Spleen (tissue), 7 donors: Measurements from ENCODE around the gene MAU2.

ENCODE experiments used
- CTCF ChIP-seq, 11 experiments: fragments of 200-600 bp in 7 of 11; fragments of 450-650 bp in 4 of 11; sonication (generic) in 4 of 11; IDR thresholded peaks in 8 of 11; conservative IDR thresholded peaks in 3 of 11; 1 replicate in 7 of 11; 2 replicates in 4 of 11; pipeline versions ENCODE4 v1.4.0 to v1.8.0; 2016 to 2021; ENCODE audit warnings: antibody characterized with exemption in 11 of 11, inconsistent platforms in 4 of 11, mild to moderate bottlenecking in 1 of 11
- POLR2AphosphoS5 ChIP-seq, 3 donors: sonication (generic); formaldehyde crosslinking; IDR thresholded peaks; one replicate each; pipeline ENCODE4 v1.5.1; 2017; ENCODE audit warnings: antibody characterized with exemption in 3 of 3
- donor health status: DM: no; HTN: no; CAD: no; lungs with moderate emphysema.
- donor health status: DM: no; HTN: no; CAD: no.
- donor health status: DM: no; HTN: no; CAD: no.

- no peak for TF ChIP-seq CTCF (IDR thresholded peaks at IDR 0.05 in 8 of 11, conservative IDR thresholded peaks at IDR 0.05 in 3 of 11)
- TF ChIP-seq POLR2AphosphoS5 (IDR thresholded peaks at IDR 0.05) = no peak
These were observed 15.0 kb downstream of the MAU2 start for GRCh38 chr19:19335408-19336158.
